ENCODE measurements around the gene ATF1.

DNA sequence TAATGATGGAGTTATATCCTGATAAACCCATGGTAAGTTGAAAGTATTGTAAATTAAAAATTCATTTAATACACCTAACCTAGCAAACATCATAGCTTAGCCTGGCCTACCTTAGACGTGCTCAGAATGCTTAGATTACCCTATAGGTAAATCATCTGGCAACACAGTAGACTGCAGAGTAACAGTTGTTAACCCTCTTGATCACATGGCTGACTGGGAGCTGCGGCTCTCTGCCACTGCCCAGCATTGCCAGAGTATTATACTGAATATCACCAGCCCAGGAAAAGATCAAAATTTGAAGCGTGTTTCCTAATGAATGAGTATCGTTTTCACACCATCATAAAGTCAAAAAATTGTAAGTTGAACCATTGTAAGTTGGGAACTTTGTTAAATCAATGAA lies 61.0 kb downstream of the ATF1 start:
- TF ChIP-seq EZH2 (IDR thresholded peaks at IDR 0.05; ENCODE audit: borderline replicate concordance, low read length), result no peak
- TF ChIP-seq, protein P1, sequence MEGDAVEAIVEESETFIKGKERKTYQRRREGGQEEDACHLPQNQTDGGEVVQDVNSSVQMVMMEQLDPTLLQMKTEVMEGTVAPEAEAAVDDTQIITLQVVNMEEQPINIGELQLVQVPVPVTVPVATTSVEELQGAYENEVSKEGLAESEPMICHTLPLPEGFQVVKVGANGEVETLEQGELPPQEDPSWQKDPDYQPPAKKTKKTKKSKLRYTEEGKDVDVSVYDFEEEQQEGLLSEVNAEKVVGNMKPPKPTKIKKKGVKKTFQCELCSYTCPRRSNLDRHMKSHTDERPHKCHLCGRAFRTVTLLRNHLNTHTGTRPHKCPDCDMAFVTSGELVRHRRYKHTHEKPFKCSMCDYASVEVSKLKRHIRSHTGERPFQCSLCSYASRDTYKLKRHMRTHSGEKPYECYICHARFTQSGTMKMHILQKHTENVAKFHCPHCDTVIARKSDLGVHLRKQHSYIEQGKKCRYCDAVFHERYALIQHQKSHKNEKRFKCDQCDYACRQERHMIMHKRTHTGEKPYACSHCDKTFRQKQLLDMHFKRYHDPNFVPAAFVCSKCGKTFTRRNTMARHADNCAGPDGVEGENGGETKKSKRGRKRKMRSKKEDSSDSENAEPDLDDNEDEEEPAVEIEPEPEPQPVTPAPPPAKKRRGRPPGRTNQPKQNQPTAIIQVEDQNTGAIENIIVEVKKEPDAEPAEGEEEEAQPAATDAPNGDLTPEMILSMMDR (IDR thresholded peaks at IDR 0.05; ENCODE audit: low read length), result no peak

Measured in OCI-LY1 (cell line).